OCI-LY7 (cell line): ENCODE data around the gene NKG7. TPM values are rescaled to one million over a fixed set of nuclear protein-coding genes. Genes with fewer than 3 reads are reported as not detected.
"Not testable (repeated sequence)": the region's sequence is repeated elsewhere in the genome, so short reads cannot be mapped to it uniquely, and the experiment has no call there.

Experiments
- BruUV-seq: library from RNA; stranded (reverse); fragments of 400-500 nt; replicated peaks from 2 replicates; lab custom pipeline; 2021; lab: Mats Ljungman, UMichigan
- CTCF ChIA-PET: fragments of 300-600 bp; sonication (Branson Sonifier 250); formaldehyde crosslinking; loops from one replicate; lab custom pipeline; 2022; ENCODE audit warnings: antibody characterized with exemption; ENCODE audit not compliant: unreplicated experiment; lab: Charles Lee
- POLR2A ChIA-PET: fragments of 300-600 bp; sonication (Branson Sonifier 250); formaldehyde crosslinking; loops from one replicate; lab custom pipeline; 2022; ENCODE audit warnings: antibody characterized with exemption; lab: Charles Lee
- DNase-seq: peaks from one replicate; pipeline ENCODE4 v3.0.0-alpha.2; 2015; ENCODE audit warnings: low spot score
- H2AFZ ChIP-seq: fragments of 200-600 bp; sonication (generic), shearing (Covaris generic); 2 replicates; pipeline ENCODE4 v1.6.1; 2014; ENCODE audit warnings: mild to moderate bottlenecking, antibody characterized with exemption, low read length, moderate library complexity
- H3K27ac ChIP-seq: fragments of 200-600 bp; sonication (generic); 2 replicates; pipeline ENCODE4 v1.5.1; 2014; ENCODE audit warnings: mixed run types, low read depth, mild to moderate bottlenecking, moderate library complexity, low read length, inconsistent platforms; ENCODE audit not compliant: poor library complexity, severe bottlenecking
- H3K36me3 ChIP-seq: fragments of 200-600 bp; sonication (generic); 2 replicates; pipeline ENCODE4 v1.6.1; 2014; ENCODE audit warnings: mild to moderate bottlenecking, antibody characterized with exemption, low read length, moderate library complexity, mixed read lengths; ENCODE audit not compliant: insufficient read depth
- H3K4me1 ChIP-seq: fragments of 200-600 bp; sonication (generic); 2 replicates; pipeline ENCODE4 v1.5.1; 2014; ENCODE audit warnings: mild to moderate bottlenecking, low read length; ENCODE audit not compliant: insufficient read depth, poor library complexity, severe bottlenecking
- H3K4me2 ChIP-seq: fragments of 200-600 bp; sonication (generic); 2 replicates; pipeline ENCODE4 v1.6.1; 2014; ENCODE audit warnings: mild to moderate bottlenecking, low read length
- H3K4me3 ChIP-seq: fragments of 200-600 bp; sonication (generic); 2 replicates; pipeline ENCODE4 v1.5.1; 2014; ENCODE audit warnings: mild to moderate bottlenecking, low read depth, low read length; ENCODE audit not compliant: poor library complexity, severe bottlenecking
- H3K79me2 ChIP-seq: fragments of 200-600 bp; sonication (generic); 2 replicates; pipeline ENCODE4 v1.6.1; 2016; ENCODE audit warnings: low read depth, mild to moderate bottlenecking, low read length, moderate library complexity, mixed read lengths; ENCODE audit not compliant: insufficient read depth
- H3K9me2 ChIP-seq: fragments of 200-600 bp; sonication (generic); 2 replicates; pipeline ENCODE4 v1.6.1; 2016; ENCODE audit warnings: mild to moderate bottlenecking, low read length, mixed read lengths; ENCODE audit not compliant: insufficient read depth
- H3K9me3 ChIP-seq: fragments of 200-600 bp; sonication (generic); 2 replicates; pipeline ENCODE4 v1.6.1; 2014; ENCODE audit warnings: mild to moderate bottlenecking, mixed run types, low read length, mixed read lengths
- H4K20me1 ChIP-seq: fragments of 200-600 bp; sonication (generic); 2 replicates; pipeline ENCODE4 v1.6.1; 2014; ENCODE audit warnings: mild to moderate bottlenecking, antibody characterized with exemption, low read length, moderate library complexity, mixed read lengths; ENCODE audit not compliant: insufficient read depth
- EZH2phosphoT487 ChIP-seq: fragments of 200-600 bp; sonication (generic); IDR thresholded peaks from 2 replicates; pipeline ENCODE4 v1.6.1; 2018; ENCODE audit warnings: low read depth, borderline replicate concordance, mild to moderate bottlenecking, mixed run types, antibody characterized with exemption, low read length, moderate library complexity, mixed read lengths
- intact Hi-C: fragments of 100-400 bp; cut with micrococcal nuclease; formaldehyde crosslinking; loops from one replicate; pipeline ENCODE4 v1.10.0; 2022; ENCODE audit not compliant: unreplicated experiment
- total RNA-seq, 2 experiments: library from RNA; depleted of rRNA in 1 of 2; stranded (reverse); fragments of >200 nt in 1 of 2; shearing (Covaris generic) in 1 of 2; gene quantifications; 2 replicates each; pipeline ENCODE4 v1.2.3, GENCODE V29; 2014 to 2022
- TF ChIP-seq, protein P1 (sequence below): fragments of 200-600 bp; sonication (generic); conservative IDR thresholded peaks from 2 replicates; pipeline ENCODE4 v1.5.1; 2014; ENCODE audit warnings: mild to moderate bottlenecking, antibody characterized with exemption, low read length, moderate library complexity, mixed read lengths

NKG7 gene
- total RNA-seq, 2 experiments from 2014 or later, result not detected

DNA sequence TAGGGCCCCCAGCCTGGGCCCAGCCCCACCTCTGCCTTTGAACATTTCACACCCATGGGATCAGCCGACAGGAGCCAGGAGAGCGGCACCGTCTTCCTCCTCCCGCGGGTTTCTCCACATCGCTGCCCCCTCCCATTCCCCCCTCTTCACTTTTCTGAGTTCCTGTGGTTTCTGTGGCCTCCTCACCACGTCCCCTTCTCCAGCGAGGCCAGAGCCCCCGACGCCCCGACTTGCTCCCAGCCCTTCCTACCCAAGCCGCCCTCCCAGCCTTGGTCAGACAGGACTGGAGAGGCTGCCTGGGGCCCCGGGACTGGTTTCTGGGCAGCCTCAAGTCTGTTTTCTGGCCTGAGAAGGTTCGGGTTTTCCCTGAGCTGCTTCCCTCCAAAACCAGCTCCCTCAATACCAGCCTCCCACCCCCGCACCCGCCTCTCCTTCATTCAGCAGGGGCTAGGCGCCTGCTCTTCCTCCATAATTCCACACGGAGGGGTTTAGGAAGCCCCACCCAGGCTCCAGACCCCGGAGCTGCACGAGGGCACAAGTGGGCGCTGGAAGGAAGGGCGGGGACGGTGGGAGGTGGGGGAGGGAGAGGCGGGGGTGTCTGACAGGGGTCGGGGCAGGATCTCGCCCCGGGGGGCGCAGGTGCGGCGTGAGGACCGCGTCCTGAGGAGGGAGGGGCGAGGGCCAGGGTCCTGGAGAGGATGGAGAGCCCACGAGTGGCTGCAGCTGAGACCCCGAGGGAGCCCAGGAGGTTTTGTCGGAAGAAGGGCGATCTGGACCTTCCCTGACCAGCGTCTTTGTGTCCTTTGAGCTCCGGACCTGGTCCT, 49.0 kb upstream of the NKG7 start:
- intact Hi-C loops, result no loop called here
- CTCF ChIA-PET, result no interaction called here
- H3K4me1 ChIP-seq, result peaks cover 17% of the 10 kb centered on the region
- H3K27ac ChIP-seq, result no peak overlapping the region
- peaks cover 5% of the 10 kb centered on the region; the same call in 1 of the 2 replicates for H3K79me2 ChIP-seq
- no peaks in the 10 kb centered on the region for H4K20me1 ChIP-seq
- H3K9me3 ChIP-seq, result no peaks in the 10 kb centered on the region
- H3K4me3 ChIP-seq, result no peak overlapping the region
- BruUV-seq, result no TSS peak
- TF ChIP-seq, protein P1, sequence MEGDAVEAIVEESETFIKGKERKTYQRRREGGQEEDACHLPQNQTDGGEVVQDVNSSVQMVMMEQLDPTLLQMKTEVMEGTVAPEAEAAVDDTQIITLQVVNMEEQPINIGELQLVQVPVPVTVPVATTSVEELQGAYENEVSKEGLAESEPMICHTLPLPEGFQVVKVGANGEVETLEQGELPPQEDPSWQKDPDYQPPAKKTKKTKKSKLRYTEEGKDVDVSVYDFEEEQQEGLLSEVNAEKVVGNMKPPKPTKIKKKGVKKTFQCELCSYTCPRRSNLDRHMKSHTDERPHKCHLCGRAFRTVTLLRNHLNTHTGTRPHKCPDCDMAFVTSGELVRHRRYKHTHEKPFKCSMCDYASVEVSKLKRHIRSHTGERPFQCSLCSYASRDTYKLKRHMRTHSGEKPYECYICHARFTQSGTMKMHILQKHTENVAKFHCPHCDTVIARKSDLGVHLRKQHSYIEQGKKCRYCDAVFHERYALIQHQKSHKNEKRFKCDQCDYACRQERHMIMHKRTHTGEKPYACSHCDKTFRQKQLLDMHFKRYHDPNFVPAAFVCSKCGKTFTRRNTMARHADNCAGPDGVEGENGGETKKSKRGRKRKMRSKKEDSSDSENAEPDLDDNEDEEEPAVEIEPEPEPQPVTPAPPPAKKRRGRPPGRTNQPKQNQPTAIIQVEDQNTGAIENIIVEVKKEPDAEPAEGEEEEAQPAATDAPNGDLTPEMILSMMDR, result no peak
- TF ChIP-seq EZH2phosphoT487, result no peak
- H3K36me3 ChIP-seq, result no peaks in the 10 kb centered on the region
- no peak for DNase-seq
- no peak overlapping the region for H3K4me2 ChIP-seq
- POLR2A ChIA-PET, result no interaction called here
- no peak overlapping the region for H2AFZ ChIP-seq
- no peaks in the 10 kb centered on the region for H3K9me2 ChIP-seq

DNA sequence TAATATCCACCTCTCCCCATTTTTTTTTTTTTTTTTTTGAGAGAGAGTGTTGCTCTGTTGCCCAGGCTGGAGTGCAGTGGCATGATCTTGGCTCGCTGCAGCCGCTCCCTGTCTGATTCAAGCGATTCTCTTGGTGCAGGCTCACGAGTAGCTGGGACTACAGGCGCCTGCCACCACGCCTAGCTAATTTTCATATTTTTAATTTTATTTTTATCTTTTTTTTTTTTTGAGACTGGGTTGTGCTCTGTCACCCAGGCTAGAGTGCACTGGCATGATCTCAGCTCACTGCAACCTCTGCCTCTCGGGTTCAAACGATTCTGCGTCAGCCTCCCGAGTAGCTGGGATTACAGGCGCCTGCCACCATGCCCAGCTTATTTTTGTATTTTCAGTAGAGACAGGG, 48.1 kb upstream of the NKG7 start:
- H3K4me3 ChIP-seq, CTCF ChIA-PET, H3K9me3 ChIP-seq, DNase-seq, H3K27ac ChIP-seq, H3K9me2 ChIP-seq, BruUV-seq, H4K20me1 ChIP-seq, H3K36me3 ChIP-seq, intact Hi-C loops, H3K4me2 ChIP-seq, H2AFZ ChIP-seq: not testable (repeated sequence)
- POLR2A ChIA-PET, result interaction anchor here (0.6 kb wide), 1 partner anchor 236 kb away, joined by 5 read pairs; no protein-coding TSS in a partner anchor
- H3K4me1 ChIP-seq, result peaks cover 24% of the 10 kb centered on the region
- peaks cover 13% of the 10 kb centered on the region; the same call in 1 of the 2 replicates for H3K79me2 ChIP-seq

DNA sequence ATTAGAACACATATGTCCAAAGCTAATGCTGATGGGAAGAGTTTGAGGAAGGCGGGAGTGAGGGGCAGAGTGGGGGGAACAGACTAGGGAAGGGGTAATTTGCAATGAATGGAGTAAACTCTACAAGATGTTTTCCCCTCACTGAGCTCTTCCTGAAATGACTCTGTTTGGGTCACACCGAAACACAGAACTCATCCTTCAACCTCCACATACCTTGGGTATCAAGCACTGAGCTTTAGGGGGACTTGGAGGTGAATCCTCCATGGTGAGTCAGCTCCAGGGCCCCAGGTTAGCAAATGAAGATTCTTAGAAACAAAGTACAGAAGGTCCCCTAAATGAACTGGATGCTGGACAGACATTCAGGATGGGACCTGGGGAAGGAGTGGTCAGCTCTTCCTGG, 46.3 kb upstream of the NKG7 start:
- ChIA-PET POLR2A (no interaction called here), CTCF (no interaction called here)
- Histone ChIP-seq H3K9me2 (no peaks in the 10 kb centered on the region), H3K79me2 (peaks cover 13% of the 10 kb centered on the region; the same call in 1 of the 2 replicates), H4K20me1 (no peaks in the 10 kb centered on the region), H3K4me1 (peaks cover 24% of the 10 kb centered on the region), H3K36me3 (peaks cover 16% of the 10 kb centered on the region; the same call in 1 of the 2 replicates), H2AFZ (no peak overlapping the region), H3K9me3 (no peaks in the 10 kb centered on the region), H3K27ac (no peak overlapping the region), H3K4me3 (no peak overlapping the region), H3K4me2 (no peak overlapping the region)
- intact Hi-C loops, result no loop called here
- no TSS peak for BruUV-seq
- TF ChIP-seq, protein P1, result no peak
- TF ChIP-seq EZH2phosphoT487, result no peak
- DNase-seq, result no peak
